Panc1 (cell line): ENCODE measurements around the gene SERPINE3. TPM values are rescaled to one million over a fixed set of nuclear protein-coding genes. Genes with fewer than 3 reads are reported as not detected.

Experiments used
- ATAC-seq: fragments of 200-7000 bp; cut with Tn5 transposase; 2 replicates; pipeline ENCODE4 v1.9.1; 2020; ENCODE audit warnings: mild to moderate bottlenecking, moderate library complexity
- BruUV-seq: library from RNA; stranded (reverse); fragments of 400-500 nt; replicated peaks from 2 replicates; lab custom pipeline; 2021; lab: Mats Ljungman, UMichigan
- CTCF ChIA-PET: fragments of 300-600 bp; sonication (Branson Sonifier 250); formaldehyde crosslinking; loops from one replicate; lab custom pipeline; 2022; ENCODE audit warnings: antibody characterized with exemption; lab: Charles Lee
- POLR2A ChIA-PET: fragments of 300-600 bp; sonication (Branson Sonifier 250); formaldehyde crosslinking; loops from one replicate; lab custom pipeline; 2022; ENCODE audit warnings: antibody characterized with exemption; lab: Charles Lee
- DNase-seq: peaks from one replicate; pipeline ENCODE4 v3.0.0-alpha.2; 2010; ENCODE audit warnings: low read depth, low spot score
- H3K27ac ChIP-seq: 2 replicates; pipeline ENCODE4 v1.5.1; 2011; ENCODE audit warnings: mild to moderate bottlenecking, low read length, inconsistent platforms
- H3K27me3 ChIP-seq: fragments of 200-500 bp; sonication (Bioruptor generic); 2 replicates; pipeline ENCODE4 v1.6.0; 2014; ENCODE audit warnings: low read length, inconsistent platforms; ENCODE audit not compliant: control insufficient read depth, insufficient read depth
- H3K36me3 ChIP-seq: fragments of 200-500 bp; sonication (Bioruptor generic); 2 replicates; pipeline ENCODE4 v1.5.1; 2014; ENCODE audit warnings: inconsistent platforms, mild to moderate bottlenecking, low read length, moderate library complexity; ENCODE audit not compliant: control insufficient read depth, insufficient read depth
- H3K4me1 ChIP-seq: 2 replicates; pipeline ENCODE4 v1.5.1; 2011; ENCODE audit warnings: inconsistent platforms, mild to moderate bottlenecking, low read length, moderate library complexity; ENCODE audit not compliant: control insufficient read depth, insufficient read depth
- H3K4me3 ChIP-seq, 2 experiments: 2 replicates each; pipeline ENCODE4 v1.5.1; 2011 to 2012; ENCODE audit warnings: low read depth in 2 of 2, low read length in 2 of 2, mild to moderate bottlenecking in 2 of 2, inconsistent platforms in 1 of 2, moderate library complexity in 1 of 2
- H3K9me3 ChIP-seq: fragments of 200-500 bp; sonication (Bioruptor generic); 2 replicates; pipeline ENCODE4 v1.5.1; 2014; ENCODE audit warnings: low read depth, mild to moderate bottlenecking, inconsistent platforms, low read length, moderate library complexity; ENCODE audit not compliant: control insufficient read depth, insufficient read depth
- CTCF ChIP-seq: fragments of 450-650 bp; IDR thresholded peaks from 2 replicates; pipeline ENCODE4 v1.5.1; 2017; ENCODE audit warnings: mild to moderate bottlenecking
- POLR2AphosphoS5 ChIP-seq: IDR thresholded peaks from 2 replicates; pipeline ENCODE4 v1.6.1; 2012; ENCODE audit warnings: mild to moderate bottlenecking, low read depth, low read length, moderate library complexity
- REST ChIP-seq, 2 experiments: IDR thresholded peaks; 2 replicates each; pipeline ENCODE4 v1.6.1; 2011 to 2012; ENCODE audit warnings: low read depth in 2 of 2, control low read depth in 1 of 2, low read length in 1 of 2, mild to moderate bottlenecking in 1 of 2, moderate library complexity in 1 of 2; ENCODE audit not compliant: insufficient read depth in 1 of 2
- SIN3A ChIP-seq: IDR thresholded peaks from 2 replicates; pipeline ENCODE4 v1.6.1; 2012; ENCODE audit warnings: low read depth, mild to moderate bottlenecking, low read length, moderate library complexity, borderline replicate concordance; ENCODE audit not compliant: insufficient read depth
- TCF7L2 ChIP-seq: IDR thresholded peaks from 2 replicates; pipeline ENCODE4 v1.6.1; 2011; ENCODE audit warnings: mild to moderate bottlenecking, low read depth, low read length, inconsistent platforms
- in situ Hi-C: cut with HindIII; loops from 2 replicates; pipeline ENCODE4 v1.10.0; 2016; ENCODE audit warnings: low sequenced_read_pairs, low pct_unique_long_range_greater_than_20kb
- intact Hi-C: fragments of 100-400 bp; cut with micrococcal nuclease; formaldehyde crosslinking; loops from one replicate; pipeline ENCODE4 v1.10.0; 2022; ENCODE audit not compliant: unreplicated experiment
- total RNA-seq: library from RNA; stranded (reverse); gene quantifications from one replicate; pipeline ENCODE4 v1.2.1, GENCODE V29; 2021; ENCODE audit not compliant: unreplicated experiment

Gene SERPINE3
- total RNA-seq, 1 experiment from 2014 or later, result not detected

GRCh38 chr13:51328488-51328887 is 11.0 kb upstream of the SERPINE3 start:
- ChIA-PET CTCF (no interaction called here), POLR2A (no interaction called here)
- no peak overlapping the region for H3K27ac ChIP-seq
- no peaks in the 10 kb centered on the region for H3K4me1 ChIP-seq
- intact Hi-C loops, result no loop called here
- no peak overlapping the region for H3K4me3 ChIP-seq
- H3K9me3 ChIP-seq, result no peaks in the 10 kb centered on the region
- H3K27me3 ChIP-seq, result no peaks in the 10 kb centered on the region
- no peaks in the 10 kb centered on the region for H3K36me3 ChIP-seq
- BruUV-seq, result no TSS peak
- in situ Hi-C loops, result no loop called here
- TF ChIP-seq CTCF, result no peak
- no peak for TF ChIP-seq SIN3A
- no peak for TF ChIP-seq POLR2AphosphoS5
- TF ChIP-seq TCF7L2, result no peak
- ATAC-seq (no peak), DNase-seq (no peak)

GRCh38 chr13:51329606-51330005 is 9.9 kb upstream of the SERPINE3 start:
- POLR2A ChIA-PET, result no interaction called here
- Histone ChIP-seq H3K27ac (no peak overlapping the region), H3K27me3 (no peaks in the 10 kb centered on the region), H3K4me3 (no peak overlapping the region), H3K36me3 (no peaks in the 10 kb centered on the region), H3K9me3 (no peaks in the 10 kb centered on the region), H3K4me1 (no peaks in the 10 kb centered on the region)
- no peak for TF ChIP-seq TCF7L2
- TF ChIP-seq SIN3A, result no peak
- TF ChIP-seq REST (IDR thresholded peaks at IDR 0.05; ENCODE audit: insufficient read depth in 1 of 2, low read depth in 2 of 2, low read length in 1 of 2), result no peak
- TF ChIP-seq CTCF, result no peak
- TF ChIP-seq POLR2AphosphoS5, result no peak
- in situ Hi-C loops (no loop called here), intact Hi-C loops (no loop called here)
- DNase-seq (no peak), ATAC-seq (no peak)
- no TSS peak for BruUV-seq
- CTCF ChIA-PET, result no interaction called here
